DMS53 treated with DMSO at 0.1 percent for 48 hours (cell line): Measurements from ENCODE around the gene SLC44A5.
"Not testable (repeated sequence)": the region's sequence is repeated elsewhere in the genome, so short reads cannot be mapped to it uniquely, and the experiment has no call there.

Experiments used
- DNase-seq: peaks from one replicate; lab custom pipeline; 2025; ENCODE audit not compliant: unreplicated experiment; lab: John Stamatoyannopoulos, UW

The SLC44A5 gene

DNA sequence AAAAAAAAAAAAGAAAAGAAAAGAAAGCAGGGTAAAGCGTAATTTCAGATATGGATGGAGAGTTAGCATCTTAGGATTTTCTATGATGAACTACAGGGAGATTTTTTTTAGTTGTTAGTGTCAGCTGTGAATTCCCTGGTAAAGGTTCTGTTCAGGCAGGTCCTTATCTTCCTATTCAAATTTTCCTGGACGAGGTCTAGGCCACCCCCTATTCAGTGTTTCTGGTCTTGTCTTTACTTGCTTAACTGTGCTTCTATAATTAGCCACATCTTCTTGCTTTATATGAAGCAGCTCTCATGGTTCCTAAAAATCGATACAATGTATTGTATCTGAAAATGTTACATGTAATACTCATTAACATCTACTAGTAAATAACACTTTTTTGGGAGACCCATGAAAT is 318.9 kb downstream of the SLC44A5 start:
- DNase-seq: no peak

- no peak for DNase-seq
These were observed 334.5 kb downstream of the SLC44A5 start for GRCh38 chr1:75276385-75276784.

DNA sequence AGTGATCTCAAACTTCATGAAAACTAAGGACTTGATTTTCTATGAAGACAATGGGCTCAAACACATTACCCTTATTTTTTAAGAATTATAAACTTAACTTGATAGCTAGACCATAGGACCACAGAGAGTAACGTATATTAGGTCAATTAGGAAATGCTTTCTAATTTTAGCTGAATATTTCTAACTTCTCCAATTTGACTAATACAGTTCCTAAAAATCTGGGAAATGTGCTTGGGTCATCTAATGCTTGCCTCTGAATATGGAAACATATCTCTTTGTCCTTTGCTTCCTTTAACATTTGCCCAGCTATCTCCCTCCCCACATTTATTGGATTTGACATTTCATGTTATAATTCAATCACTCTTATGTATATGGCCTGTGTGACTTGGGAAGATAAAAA is 335.3 kb downstream of the SLC44A5 start:
- no peak for DNase-seq

DNA sequence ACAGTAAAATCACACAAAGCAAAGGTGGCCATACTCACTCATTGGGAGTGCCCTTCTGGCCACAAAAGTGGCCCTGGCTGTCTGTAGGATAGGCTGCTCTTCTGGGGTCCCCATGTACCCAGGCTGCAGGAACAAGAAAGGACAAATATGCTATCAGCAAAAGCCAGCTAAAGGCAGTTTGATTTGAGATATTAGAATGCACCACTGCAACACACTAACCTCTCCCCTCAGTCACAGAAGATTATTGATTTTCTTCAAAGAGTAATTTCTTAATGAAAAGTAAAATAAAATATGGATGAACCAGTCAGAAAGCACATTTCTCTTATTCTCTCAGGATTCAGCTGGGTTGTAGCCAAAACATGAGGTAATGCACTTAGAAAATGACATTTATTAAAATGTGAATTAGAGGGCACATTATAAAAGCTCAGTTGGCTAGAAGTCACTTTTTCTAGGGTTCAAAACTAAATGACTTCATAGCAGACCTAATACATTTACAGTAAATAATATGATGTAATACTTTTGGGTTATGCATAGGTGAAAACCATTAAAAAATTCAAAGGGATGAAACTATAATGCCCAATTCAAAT is 335.9 kb downstream of the SLC44A5 start:
- DNase-seq: no peak

- DNase-seq: no peak
These were observed 337.8 kb downstream of the SLC44A5 start for GRCh38 chr1:75273110-75273509.

GRCh38 chr1:75265792-75266191 is 345.1 kb downstream of the SLC44A5 start:
- DNase-seq: peak; percentile 79

DNA sequence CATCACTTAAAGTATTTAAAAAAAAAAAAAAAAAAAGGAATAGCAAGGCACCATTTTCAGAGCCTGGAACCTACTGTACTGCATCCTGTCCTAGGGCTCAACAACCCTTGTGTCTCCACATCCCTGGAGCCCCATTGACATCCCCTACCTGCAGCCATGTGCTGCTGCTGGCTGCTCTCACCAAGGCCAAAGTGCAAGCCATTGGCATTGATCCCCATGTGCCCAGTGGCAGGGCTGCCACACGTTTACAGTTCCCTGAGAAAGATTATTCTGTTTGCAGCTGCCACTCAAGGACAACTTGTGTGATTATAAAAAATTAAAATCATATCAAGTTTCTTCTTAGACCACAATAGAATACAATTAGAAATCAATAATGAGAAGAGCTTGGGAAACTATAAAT is 346.8 kb downstream of the SLC44A5 start:
- DNase-seq: no peak

DNA sequence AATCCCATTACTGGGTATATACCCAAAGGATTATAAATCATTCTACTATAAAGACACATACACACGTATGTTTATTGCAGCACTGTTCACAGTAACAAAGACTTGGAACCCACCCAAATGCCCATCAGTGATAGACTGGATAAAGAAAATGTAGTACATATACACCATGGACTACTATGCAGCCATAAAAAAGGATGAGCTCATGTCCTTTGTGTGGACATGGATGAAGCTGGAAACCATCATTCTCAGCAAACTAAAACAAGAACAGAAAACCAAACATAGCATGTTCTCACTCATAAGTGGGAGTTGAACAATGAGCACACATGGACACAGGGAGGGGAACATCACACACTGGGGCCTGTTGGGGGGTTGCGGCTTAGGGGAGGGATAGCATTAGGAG is 347.3 kb downstream of the SLC44A5 start:
- not testable (repeated sequence) for DNase-seq

DNA sequence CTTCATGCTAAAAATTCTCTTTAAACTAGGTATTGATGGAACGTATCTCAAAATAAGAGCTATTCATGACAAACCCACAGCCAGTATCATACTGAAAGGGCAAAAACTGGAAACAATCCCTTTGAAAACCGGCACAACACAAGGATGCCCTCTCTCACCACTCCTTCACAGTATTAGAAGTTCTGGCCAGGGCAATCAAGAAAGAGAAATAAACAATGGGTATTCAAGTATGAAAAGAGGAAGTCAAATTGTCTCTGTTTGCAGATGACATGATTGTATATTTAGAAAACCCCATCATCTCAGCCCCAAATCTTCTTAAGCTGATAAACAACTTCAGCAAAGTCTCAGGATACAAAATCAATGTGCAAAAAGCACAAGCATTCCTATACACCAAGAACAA is 349.0 kb downstream of the SLC44A5 start:
- DNase-seq: not testable (repeated sequence)

DNA sequence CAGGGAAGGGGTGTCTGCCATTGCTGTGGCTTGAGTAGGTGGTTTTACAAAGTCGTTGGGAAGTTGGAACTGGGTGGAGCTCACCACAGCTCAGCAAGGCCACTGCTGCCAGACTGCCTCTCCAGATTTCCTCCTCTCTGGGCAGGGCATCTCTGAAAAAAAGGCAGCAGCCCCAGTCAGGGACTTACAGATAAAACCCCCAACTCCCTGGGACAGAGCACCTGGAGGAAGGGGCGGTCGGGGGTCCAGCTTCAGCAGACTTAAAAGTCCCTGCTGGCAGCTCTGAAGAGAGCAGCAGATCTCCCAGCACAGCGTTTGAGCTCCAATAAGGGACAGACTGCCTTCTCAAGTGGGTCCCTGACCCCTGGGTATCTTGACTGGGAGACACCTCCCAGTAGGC is 352.6 kb downstream of the SLC44A5 start:
- no peak for DNase-seq

- DNase-seq: no peak
These were observed 353.5 kb downstream of the SLC44A5 start for GRCh38 chr1:75257424-75257823.

DNA sequence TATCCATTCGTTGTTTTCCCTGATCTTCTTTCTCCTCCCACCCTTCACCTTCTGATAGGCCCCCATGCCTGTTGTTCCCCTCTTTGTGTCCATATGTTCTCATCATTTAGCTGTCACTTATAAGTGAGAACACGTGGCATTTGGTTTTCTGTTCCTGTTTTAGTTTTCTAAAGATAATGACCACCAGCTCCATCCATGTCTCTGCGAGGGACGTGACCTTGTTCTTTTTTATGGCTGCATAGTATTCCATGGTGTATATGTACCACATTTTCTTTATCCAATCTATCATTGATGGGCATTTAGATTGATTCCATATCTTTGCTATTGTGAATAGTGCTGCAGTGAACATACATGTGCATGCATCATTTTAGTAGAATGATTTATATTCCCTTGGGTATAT is 360.8 kb downstream of the SLC44A5 start:
- not testable (repeated sequence) for DNase-seq

DNA sequence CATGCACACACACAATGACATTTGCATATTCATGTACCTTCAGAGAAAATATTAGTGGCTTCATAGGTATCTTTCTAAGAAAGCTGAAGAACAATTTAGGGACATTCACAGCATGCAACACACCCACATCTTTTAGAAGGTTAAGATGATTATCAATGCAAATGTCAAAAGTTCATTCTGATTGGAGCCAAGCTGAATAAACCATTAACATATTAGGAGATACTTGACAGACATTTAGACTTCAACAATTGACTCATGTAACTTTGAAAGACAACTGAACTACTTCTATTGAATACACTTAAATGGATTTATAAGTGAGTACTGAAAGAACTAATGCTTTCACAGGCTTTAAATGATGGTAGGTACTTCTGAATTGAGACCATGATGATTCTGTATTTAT is 365.7 kb downstream of the SLC44A5 start:
- DNase-seq: no peak

GRCh38 chr1:75243124-75243523 is 367.8 kb downstream of the SLC44A5 start:
- no peak for DNase-seq

DNA sequence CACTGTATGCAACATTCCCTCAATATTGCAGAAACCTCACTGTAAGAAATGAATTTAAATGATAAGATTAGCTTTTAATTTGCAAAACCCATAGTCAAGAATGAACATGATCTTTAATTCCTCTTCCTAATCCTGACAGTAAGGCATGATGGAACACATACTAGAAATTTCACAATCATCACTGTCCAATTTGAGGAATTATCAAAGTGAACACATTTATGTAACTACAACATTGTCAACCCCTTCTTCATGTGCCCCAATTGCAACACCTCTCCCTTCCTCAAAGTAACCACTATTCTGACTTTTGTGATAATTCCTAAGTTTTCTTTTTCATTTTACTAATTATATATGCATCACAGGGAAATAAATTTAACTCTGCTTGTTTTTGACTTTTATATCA is 373.6 kb downstream of the SLC44A5 start:
- DNase-seq: no peak

- no peak for DNase-seq
These were observed 376.4 kb downstream of the SLC44A5 start for GRCh38 chr1:75234562-75234961.

DNA sequence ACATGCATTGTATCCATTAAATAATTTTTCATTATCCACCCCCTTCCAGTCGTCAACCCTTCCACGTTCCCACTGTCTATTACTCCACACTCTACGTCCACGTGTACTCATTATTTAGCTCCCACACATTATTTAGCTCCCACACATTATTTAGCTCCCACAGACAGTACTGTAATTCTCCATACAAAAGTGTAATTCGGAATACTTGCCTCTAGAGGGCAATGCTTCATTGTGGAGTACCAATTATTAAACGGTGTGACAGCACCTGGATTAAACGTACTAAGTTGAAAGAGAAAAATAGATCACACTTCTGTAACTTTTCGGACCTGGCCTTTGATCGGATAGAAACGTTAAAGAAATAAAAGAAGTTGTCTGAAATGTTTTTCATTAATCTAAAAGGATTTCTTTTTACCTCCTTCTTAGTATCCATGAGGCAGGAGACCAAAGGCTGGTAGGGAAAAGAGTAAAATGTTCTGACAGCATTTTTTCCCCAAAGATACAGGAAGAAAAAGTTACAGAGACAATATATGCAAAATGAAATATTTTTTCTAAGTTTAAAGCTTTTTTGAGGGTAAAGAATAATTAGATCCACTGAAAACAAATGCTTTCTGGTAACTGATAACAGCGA is 377.5 kb downstream of the SLC44A5 start:
- DNase-seq: peak; percentile 73

DNA sequence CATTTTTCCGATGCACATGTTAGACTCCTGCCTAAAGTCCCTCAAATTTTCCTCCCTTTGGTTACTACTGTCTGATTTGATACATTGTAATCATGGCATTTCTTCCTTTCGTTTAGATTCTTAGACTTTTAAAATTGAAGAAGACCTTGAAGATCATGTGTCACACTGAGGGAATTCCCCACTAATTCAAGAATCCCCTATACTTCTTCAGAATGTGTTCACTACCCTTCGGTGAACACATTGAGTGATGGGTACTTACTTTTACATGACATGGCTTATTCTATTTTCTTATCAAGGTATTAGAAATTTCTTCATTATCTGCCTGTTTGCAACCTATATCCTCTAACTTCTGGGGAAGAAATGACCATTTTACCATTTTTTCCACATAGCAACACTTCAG is 390.8 kb downstream of the SLC44A5 start:
- DNase-seq: no peak

DNA sequence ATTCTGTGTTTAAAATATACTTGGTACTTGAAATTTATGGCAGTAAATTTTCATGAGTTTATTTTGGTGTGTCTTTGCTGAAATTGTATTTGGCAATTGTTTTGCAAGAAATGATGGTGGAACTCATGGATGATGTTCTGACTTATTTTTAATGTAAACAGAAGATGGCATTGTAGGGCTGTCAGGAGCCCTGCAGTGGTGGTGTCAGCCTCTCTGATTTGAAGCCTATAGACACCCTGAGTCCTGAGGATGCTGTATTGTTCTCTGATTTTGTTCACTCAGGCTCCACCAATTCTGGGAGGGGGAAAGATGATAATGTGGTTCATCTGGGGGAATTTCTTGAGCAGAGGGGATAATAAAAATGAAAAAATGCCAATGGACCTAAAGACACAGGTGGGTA is 396.9 kb downstream of the SLC44A5 start:
- DNase-seq: no peak

GRCh38 chr1:75211648-75212047 is 399.3 kb downstream of the SLC44A5 start:
- no peak for DNase-seq

- DNase-seq: no peak
These were observed 402.1 kb downstream of the SLC44A5 start for GRCh38 chr1:75208862-75209261.

- DNase-seq: peak; percentile 62
These were observed 407.3 kb downstream of the SLC44A5 start for GRCh38 chr1:75203415-75204277.
